HG03575 (cell line): ENCODE data around the gene ERBB2.
"Not testable (repeated sequence)": the region's sequence is repeated elsewhere in the genome, so short reads cannot be mapped to it uniquely, and the experiment has no call there.

Experiments used
- ATAC-seq: cut with Tn5 transposase; IDR thresholded peaks from one replicate; pipeline ENCODE4 v1.9.1; 2021; ENCODE audit not compliant: unreplicated experiment, insufficient number of reproducible peaks, low FRiP score; ENCODE audit errors: extremely low read depth

ERBB2 gene

DNA sequence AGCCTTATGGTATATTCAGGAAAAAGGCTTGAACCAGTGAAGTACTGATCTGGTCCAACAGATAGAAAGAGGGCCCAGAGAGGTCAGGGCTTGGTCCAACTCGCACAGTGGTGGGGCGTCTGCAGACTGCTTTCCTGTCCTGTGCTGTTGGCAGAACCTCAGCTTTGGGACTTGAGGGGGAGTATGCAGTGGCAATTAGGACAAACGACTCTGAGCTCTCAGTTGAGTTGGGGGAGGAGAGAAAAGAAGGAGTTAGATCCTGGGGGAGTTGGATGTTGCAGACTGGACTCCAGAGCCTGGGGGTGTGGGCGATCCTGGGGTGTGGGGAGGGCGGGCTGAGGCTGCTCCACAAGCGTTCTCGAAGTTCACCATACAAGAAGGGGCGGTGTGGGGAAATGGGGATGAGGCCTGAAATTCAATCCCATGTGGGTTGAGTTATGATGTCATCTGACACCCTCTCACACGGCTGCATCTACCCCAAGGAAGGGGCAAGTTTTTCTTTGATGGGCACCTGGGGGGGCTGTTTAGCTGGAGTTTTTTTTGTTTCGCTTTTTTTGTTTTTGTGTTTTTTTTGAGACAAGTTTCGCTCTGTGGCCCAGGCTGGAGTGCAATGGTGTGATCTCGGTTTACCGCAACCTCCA is 52.5 kb downstream of the ERBB2 start:
- no peak for ATAC-seq

DNA sequence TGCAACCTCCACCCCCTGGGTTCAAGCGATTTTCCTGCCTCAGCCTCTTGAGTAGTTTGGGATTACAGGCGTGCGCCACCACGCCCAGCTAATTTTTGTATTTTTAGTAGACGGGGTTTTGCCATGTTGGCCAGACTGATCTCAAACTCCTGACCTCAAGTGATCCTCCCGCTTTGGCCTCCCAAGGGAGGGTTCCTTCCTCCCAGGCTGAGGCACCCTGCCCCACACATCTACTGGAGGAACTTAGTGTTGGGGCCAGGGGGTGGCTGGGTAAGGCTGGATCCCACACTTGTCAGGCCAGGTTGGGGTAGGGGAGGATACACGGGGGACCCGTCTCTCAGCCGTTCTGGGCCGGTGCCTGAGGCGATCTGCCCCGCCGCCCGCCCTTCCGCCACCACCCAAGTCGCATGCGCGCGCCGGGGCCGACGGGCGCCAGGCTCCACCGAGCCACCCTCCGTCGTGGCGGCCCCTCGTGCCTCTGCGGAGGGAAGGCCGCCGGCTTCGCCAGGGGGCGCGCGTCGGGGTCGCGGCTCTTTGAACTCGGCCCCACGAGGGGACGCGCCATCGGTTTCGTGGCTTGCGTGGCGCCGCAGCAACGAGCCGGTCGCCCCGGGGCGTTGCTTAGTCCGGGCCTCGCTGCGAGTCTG is 53.8 kb downstream of the ERBB2 start:
- no peak for ATAC-seq

GRCh38 chr17:39754161-39754957 is 54.5 kb downstream of the ERBB2 start:
- ATAC-seq: no peak

DNA sequence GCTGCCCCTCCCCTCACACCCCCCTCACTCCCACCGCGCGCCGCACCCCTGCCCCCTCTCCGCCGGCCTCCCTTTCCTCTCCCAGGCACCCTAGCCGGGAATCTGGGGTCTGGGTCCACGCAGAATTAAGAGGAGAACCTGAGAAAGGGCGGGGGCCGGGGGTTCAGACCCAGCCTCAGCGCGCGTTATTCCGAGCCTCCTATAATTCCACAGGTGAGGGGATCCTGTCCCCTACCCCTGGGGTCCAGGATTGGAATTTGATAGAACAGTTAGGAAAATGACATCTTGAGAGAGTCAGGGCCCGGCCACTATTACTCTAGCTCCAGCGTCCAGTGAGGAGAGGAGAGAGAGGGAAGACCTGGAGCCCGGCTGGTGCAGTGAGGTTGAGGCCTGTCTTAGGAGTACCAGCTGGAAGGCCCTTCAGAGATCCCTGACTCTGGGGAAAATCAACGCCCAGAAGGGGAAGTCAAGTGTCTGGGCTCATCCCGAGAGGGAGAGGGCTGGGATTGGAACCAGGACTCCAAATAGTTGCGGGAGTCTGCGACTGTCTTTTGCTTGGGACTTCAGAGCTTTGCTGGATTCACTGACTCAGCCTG is 55.2 kb downstream of the ERBB2 start:
- ATAC-seq: no peak

DNA sequence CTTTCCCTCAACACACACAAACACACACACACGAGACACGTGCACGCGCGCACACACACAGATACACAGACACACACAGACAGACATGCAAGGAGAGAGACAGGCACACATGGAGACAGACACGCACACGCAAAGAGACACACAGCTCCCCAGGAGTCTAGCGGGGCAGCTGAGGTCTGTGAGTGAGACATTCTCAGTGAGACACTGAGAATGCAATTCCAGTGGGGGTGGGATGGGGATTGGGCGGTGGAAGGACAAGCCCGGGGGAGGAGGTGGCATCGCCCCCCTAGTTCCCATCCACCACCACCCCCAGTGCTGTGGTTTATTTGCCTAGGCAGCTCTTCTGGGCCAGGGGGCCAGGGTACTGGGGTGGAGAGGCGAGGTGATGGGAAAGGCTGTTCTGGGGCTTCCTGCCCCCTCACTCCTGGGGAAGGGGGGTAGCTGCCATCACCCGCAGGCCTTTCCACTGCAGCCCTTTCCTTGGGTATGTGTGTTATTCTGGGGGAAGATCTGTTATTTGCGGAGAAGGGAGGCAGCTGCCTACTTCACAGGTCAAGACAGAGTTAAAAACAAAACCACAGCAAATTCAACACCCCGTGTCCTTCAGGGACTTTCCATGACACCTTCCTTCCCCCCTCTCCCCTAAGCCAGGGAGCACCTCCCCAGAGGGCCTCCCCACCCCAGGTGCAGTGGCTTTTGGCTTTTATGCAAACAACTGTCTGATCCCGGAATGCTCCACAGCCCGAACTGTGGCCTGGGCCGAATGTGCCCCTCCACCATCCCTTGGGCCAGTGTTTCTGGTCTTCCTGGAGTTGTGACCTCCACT is 55.9 kb downstream of the ERBB2 start:
- no peak for ATAC-seq

DNA sequence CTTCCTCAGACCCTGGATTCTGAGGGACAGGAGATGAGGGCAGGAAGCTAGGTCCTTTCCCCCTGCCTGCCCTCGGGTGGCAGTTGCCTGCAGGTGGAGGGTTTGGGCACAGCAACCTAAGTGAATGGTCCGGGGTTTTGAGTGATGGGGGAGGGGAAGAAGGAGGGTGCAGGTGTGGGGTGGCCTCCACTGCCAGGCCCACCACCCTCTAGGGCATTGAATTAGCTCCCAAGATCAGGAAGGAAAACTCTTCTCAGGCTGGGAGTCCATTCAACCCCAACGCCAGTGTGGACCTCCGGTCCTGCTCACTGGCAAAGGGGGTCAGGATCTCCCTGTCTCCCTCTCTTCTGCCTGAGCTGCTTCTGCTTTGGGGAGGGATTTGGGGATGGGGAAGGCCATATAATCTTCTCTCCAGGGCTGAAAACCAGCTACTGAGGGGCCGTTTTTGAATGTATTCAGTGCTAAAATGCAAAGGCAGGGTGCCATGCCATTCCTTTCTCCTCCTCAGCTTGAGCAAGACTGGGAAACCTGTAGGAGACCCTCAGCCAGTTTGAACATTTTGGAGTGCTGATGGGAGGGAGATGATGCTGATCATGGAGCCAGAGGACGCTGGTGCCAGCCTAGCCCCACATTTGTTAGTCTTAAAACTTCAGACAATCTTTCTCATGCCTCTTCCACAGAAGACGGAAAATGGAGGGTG is 56.7 kb downstream of the ERBB2 start:
- ATAC-seq: no peak

DNA sequence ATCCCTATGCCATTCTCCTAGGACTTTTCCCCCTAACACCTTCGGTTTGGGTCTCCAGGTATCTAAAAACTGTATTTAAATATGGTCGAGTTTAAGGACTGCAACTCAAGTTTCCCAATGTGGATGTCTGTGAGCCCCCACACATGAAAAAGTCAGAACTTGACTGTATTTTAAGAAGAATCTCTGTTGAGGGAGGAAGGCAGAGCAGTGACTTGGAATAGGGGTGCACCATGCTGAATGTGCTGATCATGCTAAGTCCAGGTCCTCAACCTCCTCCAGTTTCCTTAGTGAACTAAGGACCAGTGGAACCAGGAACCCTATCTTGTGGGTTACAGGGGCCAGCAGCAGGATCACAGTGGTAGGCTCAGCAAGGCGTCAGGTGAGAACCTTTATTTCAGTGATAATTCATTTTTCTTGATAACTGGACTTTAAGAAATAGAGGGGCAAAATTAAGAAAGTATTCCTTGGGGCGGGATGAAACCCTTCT is 57.4 kb downstream of the ERBB2 start:
- no peak for ATAC-seq

DNA sequence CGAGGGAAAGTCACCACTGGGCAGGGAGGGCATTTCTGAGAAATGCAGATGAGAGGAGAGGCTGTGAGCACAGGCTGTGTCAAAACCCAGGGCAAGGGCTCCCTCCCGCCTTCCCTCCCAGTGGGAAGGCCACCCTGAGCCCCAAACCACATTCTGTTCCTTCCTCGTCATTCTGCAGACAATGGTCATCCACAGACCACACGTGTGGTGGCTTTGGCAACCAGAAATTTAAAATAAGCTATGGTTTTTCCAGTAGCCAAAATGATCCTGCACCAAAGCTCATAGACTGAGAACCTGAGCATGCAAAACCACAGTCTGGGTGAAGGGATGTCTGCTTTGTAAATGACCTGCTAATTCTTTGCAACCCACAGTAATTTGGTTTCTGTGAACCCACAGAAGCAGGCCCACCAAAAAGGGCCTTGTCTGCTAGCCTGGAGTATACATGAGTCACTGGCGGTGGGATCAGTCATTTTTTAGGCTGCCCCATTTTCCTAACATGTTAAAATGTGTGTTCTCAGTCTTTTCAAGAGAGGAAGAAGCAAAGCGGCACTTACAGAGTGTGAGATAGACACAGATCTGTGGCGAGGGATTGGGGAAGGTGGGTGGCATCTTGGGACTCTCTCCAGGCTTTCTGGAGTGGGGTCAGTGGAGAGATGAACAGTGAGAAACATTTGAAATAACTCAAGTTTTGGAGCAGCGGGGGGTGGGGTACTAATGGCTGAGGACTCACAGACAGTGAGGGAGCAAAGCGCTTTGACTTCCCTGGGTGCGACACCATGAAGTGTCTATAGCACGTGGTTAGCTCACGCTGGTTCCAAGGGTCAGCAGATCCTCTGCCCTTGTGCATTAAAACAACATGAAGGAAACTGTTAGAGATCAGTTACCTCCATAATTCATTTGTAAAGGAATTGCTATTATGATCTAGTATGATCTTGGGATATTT is 58.3 kb downstream of the ERBB2 start:
- no peak for ATAC-seq

DNA sequence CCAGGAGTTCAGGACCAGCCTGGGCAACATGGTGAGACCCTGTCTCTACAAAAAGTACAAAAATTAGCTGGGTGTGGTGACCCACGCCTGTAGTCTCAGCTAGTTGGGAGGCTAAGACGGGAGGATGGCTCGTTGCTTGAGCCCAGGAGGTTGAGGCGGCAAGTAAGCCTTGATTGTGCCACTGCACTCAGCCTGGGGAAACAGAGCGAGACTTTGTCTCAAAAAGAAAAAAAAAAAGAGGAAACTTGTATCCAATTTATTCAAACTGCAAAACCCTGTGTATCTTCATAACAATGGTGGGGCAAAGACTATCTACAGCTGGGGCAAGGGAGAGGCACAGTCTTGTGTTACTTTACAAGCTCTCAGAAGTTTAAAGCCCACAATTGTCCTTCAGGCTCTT is 59.3 kb downstream of the ERBB2 start:
- no peak for ATAC-seq

- no peak for ATAC-seq
Measured at GRCh38 chr17:39761861-39762496, 62.1 kb downstream of the ERBB2 start.

- ATAC-seq: no peak
Measured at GRCh38 chr17:39763051-39763820, 63.4 kb downstream of the ERBB2 start.

DNA sequence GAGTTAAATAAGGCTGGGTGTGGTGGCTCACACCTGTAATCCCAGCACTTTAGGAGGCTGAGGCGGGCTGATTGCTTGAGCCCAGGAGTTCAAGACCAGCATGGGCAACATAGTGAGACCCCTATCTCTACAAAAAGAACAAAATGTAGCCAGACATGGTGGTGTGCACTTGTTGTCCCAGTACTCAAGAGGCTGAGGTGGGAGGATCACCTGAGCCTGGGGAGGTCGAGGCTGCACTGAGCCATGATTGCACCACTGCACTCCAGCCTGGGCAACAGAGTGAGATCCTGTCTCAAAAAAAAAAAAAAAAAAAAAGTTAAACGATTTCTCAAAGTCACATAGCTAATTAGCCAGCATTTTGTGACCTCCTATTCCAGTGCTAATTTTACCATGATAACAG is 64.3 kb downstream of the ERBB2 start:
- ATAC-seq: not testable (repeated sequence)

- no peak for ATAC-seq
Measured at GRCh38 chr17:39765175-39765574, 65.3 kb downstream of the ERBB2 start.

GRCh38 chr17:39765766-39766165 is 65.9 kb downstream of the ERBB2 start:
- ATAC-seq: no peak

- ATAC-seq: no peak
Measured at GRCh38 chr17:39767147-39767546, 67.3 kb downstream of the ERBB2 start.

GRCh38 chr17:39769974-39770587 is 70.2 kb downstream of the ERBB2 start:
- ATAC-seq: no peak
